PFSK-1 (cell line): ENCODE results near the gene PLEKHA6.

Experiments
- FOXP2 ChIP-seq: optimal IDR thresholded peaks from 2 replicates; pipeline ENCODE3; 2011; ENCODE audit warnings: borderline replicate concordance, control low read depth, inconsistent platforms; ENCODE audit not compliant: insufficient read depth; ENCODE audit errors: extremely low read length, extremely low read depth
- POLR2AphosphoS5 ChIP-seq: IDR thresholded peaks from 2 replicates; pipeline ENCODE4 v1.6.1; 2012; ENCODE audit warnings: low read depth, mild to moderate bottlenecking, control low read depth, low read length, moderate library complexity
- REST ChIP-seq, 2 experiments: IDR thresholded peaks; 2 replicates each; pipeline versions ENCODE4 v1.6.1 to v1.8.0; 2011 to 2012; ENCODE audit warnings: low read depth in 2 of 2, low read length in 2 of 2, control low read depth in 1 of 2, inconsistent platforms in 1 of 2, mild to moderate bottlenecking in 1 of 2, moderate library complexity in 1 of 2; ENCODE audit not compliant: insufficient read depth in 1 of 2
- SIN3A ChIP-seq: IDR thresholded peaks from 2 replicates; pipeline ENCODE4 v1.6.1; 2012; ENCODE audit warnings: mild to moderate bottlenecking, low read length, moderate library complexity, borderline replicate concordance; ENCODE audit not compliant: insufficient read depth
- TAF1 ChIP-seq: IDR thresholded peaks from 2 replicates; pipeline ENCODE4 v1.6.1; 2012; ENCODE audit warnings: low read length, control low read depth, borderline replicate concordance; ENCODE audit not compliant: insufficient read depth

The PLEKHA6 gene

GRCh38 chr1:204292740-204293139 is 67.0 kb downstream of the PLEKHA6 start:
- TF ChIP-seq TAF1 = no peak

GRCh38 chr1:204289280-204289679 is 70.4 kb downstream of the PLEKHA6 start:
- no peak for TF ChIP-seq TAF1
- TF ChIP-seq REST (IDR thresholded peaks at IDR 0.05; ENCODE audit: insufficient read depth in 1 of 2, low read depth in 2 of 2, low read length in 2 of 2) = no peak
- no peak for TF ChIP-seq FOXP2
- TF ChIP-seq POLR2AphosphoS5 = no peak
- TF ChIP-seq SIN3A = no peak

DNA sequence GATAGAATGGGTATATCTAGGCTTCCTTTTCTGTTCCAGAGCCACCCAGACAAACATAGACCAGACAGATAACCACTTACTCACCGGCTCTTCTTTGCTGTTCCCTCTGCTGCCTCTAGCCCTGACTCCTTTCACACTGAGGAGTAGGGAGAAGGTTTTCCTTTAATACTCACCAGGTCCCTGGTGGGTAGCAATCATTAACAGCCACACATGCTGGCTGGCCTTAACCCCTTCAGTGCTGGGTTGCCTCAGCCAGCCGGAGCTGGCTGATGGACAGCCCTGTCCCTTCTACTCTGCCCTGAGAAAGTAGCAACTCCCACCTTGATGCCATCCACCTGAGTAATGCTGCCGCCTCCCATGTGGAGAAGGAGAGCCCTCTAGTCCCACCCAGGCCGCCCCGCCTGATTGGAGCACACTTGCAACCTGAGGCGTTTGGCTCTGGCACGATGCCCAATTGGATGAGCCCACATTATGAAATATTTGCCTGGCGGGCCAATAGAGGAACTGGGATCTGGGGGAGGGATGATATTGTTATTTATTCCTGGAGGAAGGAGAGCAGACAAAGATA is 71.6 kb downstream of the PLEKHA6 start:
- no peak for TF ChIP-seq POLR2AphosphoS5
- TF ChIP-seq REST (IDR thresholded peaks at IDR 0.05; ENCODE audit: insufficient read depth in 1 of 2, low read depth in 2 of 2, low read length in 2 of 2) = no peak
- TF ChIP-seq SIN3A = no peak

GRCh38 chr1:204287466-204287891 is 72.2 kb downstream of the PLEKHA6 start:
- TF ChIP-seq POLR2AphosphoS5 = no peak
- TF ChIP-seq SIN3A = no peak
- TF ChIP-seq REST (IDR thresholded peaks at IDR 0.05; ENCODE audit: insufficient read depth in 1 of 2, low read depth in 2 of 2, low read length in 2 of 2) = no peak
- no peak for TF ChIP-seq FOXP2
- no peak for TF ChIP-seq TAF1

DNA sequence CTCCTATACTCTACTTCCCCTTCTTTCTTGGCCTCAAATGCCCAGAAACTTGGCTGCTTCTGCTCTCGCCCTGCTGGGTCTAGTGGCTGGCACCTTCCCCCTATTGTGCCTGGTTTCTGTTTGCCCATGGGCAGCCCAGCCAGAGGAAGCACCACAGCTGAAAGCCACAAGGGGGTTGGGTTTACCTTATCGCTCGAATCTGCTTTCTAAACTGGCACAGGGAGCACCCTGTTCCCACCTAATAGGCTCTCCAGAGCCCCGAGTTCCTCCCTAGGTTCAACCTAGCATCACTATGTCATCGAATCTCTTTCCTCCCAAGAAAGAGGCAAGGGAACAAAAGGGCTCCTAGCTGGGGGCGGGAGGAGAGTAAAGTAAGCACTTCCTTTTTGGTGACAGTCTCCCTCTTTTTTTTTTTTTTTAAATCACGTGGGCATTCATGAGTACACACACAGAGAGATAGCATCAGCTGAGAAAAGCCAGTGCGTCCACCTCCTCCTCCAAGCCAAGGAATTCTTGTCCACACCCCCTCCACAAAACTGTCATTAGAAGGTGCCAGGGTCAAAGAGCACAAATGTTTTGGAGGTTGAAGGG is 72.8 kb downstream of the PLEKHA6 start:
- TF ChIP-seq POLR2AphosphoS5 = no peak
- TF ChIP-seq REST (IDR thresholded peaks at IDR 0.05; ENCODE audit: insufficient read depth in 1 of 2, low read depth in 2 of 2, low read length in 2 of 2) = no peak
- no peak for TF ChIP-seq SIN3A
- no peak for TF ChIP-seq TAF1
- no peak for TF ChIP-seq FOXP2
